Breast epithelium (tissue), 4 donors: ENCODE measurements around the gene CDYL. TPM values are rescaled to one million over a fixed set of nuclear protein-coding genes. Genes with fewer than 3 reads are reported as not detected.
A peak's percentile ranks its signal among the peaks of the same experiment; 100 is the strongest.

Experiments
- DNase-seq, 2 donors: peaks; one replicate each; pipeline ENCODE4 v3.0.0-alpha.2; 2019; ENCODE audit warnings: low spot score in 2 of 2
- H3K27ac ChIP-seq, 2 donors: fragments of 200-600 bp; sonication (generic) in 1 of 2; one replicate each; pipeline ENCODE4 v1.5.1; 2016 to 2019; ENCODE audit warnings: mild to moderate bottlenecking in 1 of 2
- H3K27me3 ChIP-seq, 2 donors: fragments of 200-600 bp; sonication (generic) in 1 of 2; one replicate each; pipeline versions ENCODE4 v1.5.1 to v1.6.0; 2017 to 2019; ENCODE audit warnings: control low read depth in 1 of 2, mild to moderate bottlenecking in 1 of 2
- H3K36me3 ChIP-seq: fragments of 200-600 bp; one replicate; pipeline ENCODE4 v1.5.1; 2019
- H3K4me1 ChIP-seq, 2 donors: fragments of 200-600 bp; sonication (generic); one replicate each; pipeline ENCODE4 v1.5.1; 2016 to 2019; ENCODE audit warnings: control low read depth in 1 of 2
- H3K4me3 ChIP-seq, 3 donors: fragments of 200-600 bp; sonication (generic); 1 replicate in 2 of 3; 2 replicates in 1 of 3; pipeline ENCODE4 v1.5.1; 2016 to 2019; ENCODE audit warnings: mild to moderate bottlenecking in 3 of 3, moderate library complexity in 2 of 3
- H3K9me3 ChIP-seq, 2 donors: fragments of 200-600 bp; sonication (generic) in 1 of 2; one replicate each; pipeline ENCODE4 v1.5.1; 2016 to 2019; ENCODE audit warnings: control low read depth in 1 of 2
- CTCF ChIP-seq, 3 donors: fragments of 450-650 bp; IDR thresholded peaks; one replicate each; pipeline ENCODE4 v1.5.1; 2016 to 2017; ENCODE audit warnings: antibody characterized with exemption in 3 of 3, mild to moderate bottlenecking in 3 of 3, moderate library complexity in 3 of 3
- POLR2A ChIP-seq: fragments of 450-650 bp; IDR thresholded peaks from one replicate; pipeline ENCODE4 v1.6.1; 2016; ENCODE audit warnings: antibody characterized with exemption, mild to moderate bottlenecking, moderate library complexity
- POLR2AphosphoS5 ChIP-seq, 3 donors: sonication (generic); formaldehyde crosslinking; IDR thresholded peaks; one replicate each; pipeline ENCODE4 v1.6.1; 2017; ENCODE audit warnings: antibody characterized with exemption in 3 of 3
- intact Hi-C: fragments of 100-400 bp; cut with DNase I; formaldehyde crosslinking; loops from one replicate; pipeline ENCODE4 v1.15.1; 2023; ENCODE audit warnings: low total_unique reads
- total RNA-seq, 3 donors: library from RNA; depleted of rRNA; stranded (reverse); fragments of >200 nt; gene quantifications; one replicate each; pipeline ENCODE4 v1.1.0, GENCODE V29; 2016

CDYL gene
- total RNA-seq, 3 donors from 2014 or later, result 32.9 to 58.0 (median 40.0) TPM

- DNase-seq, result no peak
- TF ChIP-seq CTCF (IDR thresholded peaks at IDR 0.05) (no peak), POLR2A (no peak), POLR2AphosphoS5 (IDR thresholded peaks at IDR 0.05) (no peak)
- Histone ChIP-seq H3K27me3 (no peaks in the 10 kb centered on the region), H3K36me3 (no peaks in the 10 kb centered on the region), H3K4me1 (no peaks in the 10 kb centered on the region), H3K27ac (peak overlapping the region; percentile 81 to 94), H3K9me3 (peaks cover 0 to 8% of the 10 kb centered on the region in 2 donors), H3K4me3 (peak overlapping the region; percentile 65 to 87 (median 80))
- intact Hi-C loops, result no loop called here
These were observed 539 bp downstream of the CDYL start for GRCh38 chr6:4776493-4777393.

GRCh38 chr6:4777394-4777935 lies 1.3 kb downstream of the CDYL start:
- intact Hi-C loops, result no loop called here
- Histone ChIP-seq H3K36me3 (no peaks in the 10 kb centered on the region), H3K9me3 (peaks cover 0 to 8% of the 10 kb centered on the region in 2 donors), H3K4me1 (no peaks in the 10 kb centered on the region), H3K4me3 (peak overlapping the region; percentile 65 to 87 (median 80)), H3K27ac (no peak overlapping the region), H3K27me3 (no peaks in the 10 kb centered on the region)
- TF ChIP-seq POLR2A (no peak), POLR2AphosphoS5 (IDR thresholded peaks at IDR 0.05) (no peak), CTCF (IDR thresholded peaks at IDR 0.05) (no peak)
- DNase-seq, result no peak

- TF ChIP-seq POLR2AphosphoS5 (IDR thresholded peaks at IDR 0.05), result no peak
- TF ChIP-seq CTCF (IDR thresholded peaks at IDR 0.05), result no peak
- TF ChIP-seq POLR2A, result no peak
- Histone ChIP-seq H3K9me3 (peaks cover 0 to 8% of the 10 kb centered on the region in 2 donors), H3K36me3 (no peaks in the 10 kb centered on the region), H3K27me3 (no peaks in the 10 kb centered on the region), H3K4me1 (no peaks in the 10 kb centered on the region), H3K27ac (no peak overlapping the region), H3K4me3 (peak overlapping the region in 2 of 3 donors; percentile 80 to 87)
- no peak for DNase-seq
- intact Hi-C loops, result no loop called here
These were observed 1.9 kb downstream of the CDYL start for GRCh38 chr6:4778086-4778485.

GRCh38 chr6:4780360-4780812 lies 4.2 kb downstream of the CDYL start:
- intact Hi-C loops, result no loop called here
- no peaks in the 10 kb centered on the region for H3K36me3 ChIP-seq
- H3K27me3 ChIP-seq, result no peaks in the 10 kb centered on the region
- no peaks in the 10 kb centered on the region for H3K4me1 ChIP-seq
- DNase-seq, result no peak
- peaks cover 0 to 8% of the 10 kb centered on the region in 2 donors for H3K9me3 ChIP-seq
- TF ChIP-seq POLR2A, result no peak
- TF ChIP-seq POLR2AphosphoS5 (IDR thresholded peaks at IDR 0.05), result no peak
- TF ChIP-seq CTCF (IDR thresholded peaks at IDR 0.05), result no peak
- no peak overlapping the region for H3K4me3 ChIP-seq
- no peak overlapping the region for H3K27ac ChIP-seq

- Histone ChIP-seq H3K27me3 (no peaks in the 10 kb centered on the region), H3K9me3 (peaks cover 0 to 8% of the 10 kb centered on the region in 2 donors), H3K27ac (no peak overlapping the region), H3K4me3 (no peak overlapping the region), H3K36me3 (no peaks in the 10 kb centered on the region), H3K4me1 (no peaks in the 10 kb centered on the region)
- no peak for DNase-seq
- intact Hi-C loops, result no loop called here
- TF ChIP-seq CTCF (IDR thresholded peaks at IDR 0.05) (no peak), POLR2A (no peak), POLR2AphosphoS5 (IDR thresholded peaks at IDR 0.05) (no peak)
These were observed 5.2 kb downstream of the CDYL start for GRCh38 chr6:4781426-4781825.
